Measurements from ENCODE around the gene KRT32. TPM values are rescaled to one million over a fixed set of nuclear protein-coding genes. Genes with fewer than 3 reads are reported as not detected.

KRT32 gene
- total and polyA plus RNA-seq, 3 donors from 2014 or later, result 0.19 TPM; not detected in 2

DNA sequence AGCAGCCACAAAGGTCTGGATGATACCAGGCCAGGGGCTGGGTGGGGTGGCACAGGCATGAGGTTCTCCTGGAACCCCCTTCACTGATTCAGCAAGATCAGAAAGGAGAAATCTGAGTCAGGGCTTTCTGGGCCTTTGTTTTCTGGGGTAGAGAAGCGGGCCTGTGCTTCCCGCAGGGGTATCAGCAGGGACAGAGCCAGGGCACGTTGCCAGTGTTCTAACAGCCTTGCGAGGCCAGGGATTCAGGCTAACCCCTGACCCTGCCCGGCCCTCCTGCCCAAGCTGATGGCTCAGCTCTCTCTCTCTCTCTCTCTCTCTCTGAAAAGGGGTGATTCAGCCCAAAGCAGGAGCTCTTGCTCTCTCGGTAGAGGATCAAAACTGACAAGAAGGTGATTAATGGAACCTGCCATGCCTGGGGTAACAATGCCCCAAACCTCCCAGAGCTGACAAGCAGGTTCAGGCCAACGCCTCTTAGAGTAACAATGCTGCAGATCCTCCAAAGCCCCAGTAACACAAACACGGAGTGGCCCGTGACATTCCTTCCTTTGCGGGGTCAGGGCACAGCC, 40.2 kb upstream of the KRT32 start:
- Histone ChIP-seq H3K27ac (no peak overlapping the region), H3K27me3 (no peaks in the 10 kb centered on the region), H3K4me3 (no peak overlapping the region), H3K36me3 (ENCODE audit: low read depth, missing control alignments) (no peaks in the 10 kb centered on the region), H3K9me3 (no peaks in the 10 kb centered on the region), H3K4me1 (peaks cover 17% of the 10 kb centered on the region)
- intact Hi-C loops (cut with DNase I; ENCODE audit: low total_unique reads), result no loop called here
- 40 to 44% methylated on average over 3 to 10 of the region's 10 CpGs for WGBS, 2 donors
- TF ChIP-seq, protein P1, sequence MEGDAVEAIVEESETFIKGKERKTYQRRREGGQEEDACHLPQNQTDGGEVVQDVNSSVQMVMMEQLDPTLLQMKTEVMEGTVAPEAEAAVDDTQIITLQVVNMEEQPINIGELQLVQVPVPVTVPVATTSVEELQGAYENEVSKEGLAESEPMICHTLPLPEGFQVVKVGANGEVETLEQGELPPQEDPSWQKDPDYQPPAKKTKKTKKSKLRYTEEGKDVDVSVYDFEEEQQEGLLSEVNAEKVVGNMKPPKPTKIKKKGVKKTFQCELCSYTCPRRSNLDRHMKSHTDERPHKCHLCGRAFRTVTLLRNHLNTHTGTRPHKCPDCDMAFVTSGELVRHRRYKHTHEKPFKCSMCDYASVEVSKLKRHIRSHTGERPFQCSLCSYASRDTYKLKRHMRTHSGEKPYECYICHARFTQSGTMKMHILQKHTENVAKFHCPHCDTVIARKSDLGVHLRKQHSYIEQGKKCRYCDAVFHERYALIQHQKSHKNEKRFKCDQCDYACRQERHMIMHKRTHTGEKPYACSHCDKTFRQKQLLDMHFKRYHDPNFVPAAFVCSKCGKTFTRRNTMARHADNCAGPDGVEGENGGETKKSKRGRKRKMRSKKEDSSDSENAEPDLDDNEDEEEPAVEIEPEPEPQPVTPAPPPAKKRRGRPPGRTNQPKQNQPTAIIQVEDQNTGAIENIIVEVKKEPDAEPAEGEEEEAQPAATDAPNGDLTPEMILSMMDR (IDR thresholded peaks at IDR 0.05), result no peak
- no peak for TF ChIP-seq POLR2A (IDR thresholded peaks at IDR 0.05)
- no peak for DNase-seq

DNA sequence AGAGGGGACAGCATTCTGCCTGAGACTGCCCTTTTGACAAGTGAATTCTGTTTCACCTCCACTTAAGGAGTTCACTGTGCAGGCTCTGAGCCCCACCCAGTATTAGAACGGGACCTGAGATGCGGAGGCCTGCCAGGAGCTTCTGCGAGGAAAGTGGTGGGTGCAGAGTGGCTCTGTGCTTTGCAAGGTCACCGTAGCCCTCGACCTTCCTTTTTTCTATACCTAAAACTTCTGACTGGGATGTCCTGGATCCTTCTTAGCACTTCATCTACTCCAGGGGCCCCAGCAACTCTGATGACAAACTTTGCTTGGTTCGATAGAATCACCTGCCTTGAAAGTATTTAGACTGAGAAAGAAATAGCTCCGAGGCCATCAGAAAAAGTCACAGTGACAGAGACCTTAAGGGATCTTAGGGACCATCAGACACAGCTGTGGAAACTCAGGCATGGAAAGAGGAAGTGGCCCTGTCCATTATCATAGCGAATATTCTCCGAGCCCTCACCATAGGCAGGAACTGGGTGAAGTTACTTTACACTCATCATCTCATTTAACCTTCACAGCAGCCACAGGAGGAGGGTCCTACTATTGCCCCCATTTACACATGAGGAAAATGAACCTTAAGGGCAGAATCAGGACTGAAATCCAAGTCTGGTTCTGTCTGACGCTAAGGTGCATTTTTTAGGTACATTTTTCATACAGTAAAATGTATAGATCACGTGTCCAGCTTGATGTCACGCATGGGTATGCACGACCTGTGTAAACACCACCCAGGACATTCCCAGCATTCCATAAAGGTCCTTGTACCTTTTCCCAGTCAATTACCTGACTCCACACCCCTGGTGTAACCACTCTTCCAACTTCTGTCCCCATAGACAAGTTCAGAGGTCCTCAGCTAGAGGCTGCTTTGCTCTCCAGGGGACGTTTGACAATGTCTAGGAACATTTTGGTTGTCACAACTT, 38.9 kb upstream of the KRT32 start:
- no peaks in the 10 kb centered on the region for H3K27me3 ChIP-seq
- no peaks in the 10 kb centered on the region for H3K9me3 ChIP-seq
- H3K4me1 ChIP-seq, result peaks cover 12% of the 10 kb centered on the region
- DNase-seq, result no peak
- no peak overlapping the region for H3K4me3 ChIP-seq
- TF ChIP-seq, protein P1 (IDR thresholded peaks at IDR 0.05), result no peak
- TF ChIP-seq POLR2A (IDR thresholded peaks at IDR 0.05), result no peak
- no peaks in the 10 kb centered on the region for H3K36me3 ChIP-seq (ENCODE audit: low read depth, missing control alignments)
- H3K27ac ChIP-seq, result no peak overlapping the region
- intact Hi-C loops (cut with DNase I; ENCODE audit: low total_unique reads), result no loop called here
- 89% methylated on average over 14 of the region's 14 CpGs for WGBS, 2 donors

DNA sequence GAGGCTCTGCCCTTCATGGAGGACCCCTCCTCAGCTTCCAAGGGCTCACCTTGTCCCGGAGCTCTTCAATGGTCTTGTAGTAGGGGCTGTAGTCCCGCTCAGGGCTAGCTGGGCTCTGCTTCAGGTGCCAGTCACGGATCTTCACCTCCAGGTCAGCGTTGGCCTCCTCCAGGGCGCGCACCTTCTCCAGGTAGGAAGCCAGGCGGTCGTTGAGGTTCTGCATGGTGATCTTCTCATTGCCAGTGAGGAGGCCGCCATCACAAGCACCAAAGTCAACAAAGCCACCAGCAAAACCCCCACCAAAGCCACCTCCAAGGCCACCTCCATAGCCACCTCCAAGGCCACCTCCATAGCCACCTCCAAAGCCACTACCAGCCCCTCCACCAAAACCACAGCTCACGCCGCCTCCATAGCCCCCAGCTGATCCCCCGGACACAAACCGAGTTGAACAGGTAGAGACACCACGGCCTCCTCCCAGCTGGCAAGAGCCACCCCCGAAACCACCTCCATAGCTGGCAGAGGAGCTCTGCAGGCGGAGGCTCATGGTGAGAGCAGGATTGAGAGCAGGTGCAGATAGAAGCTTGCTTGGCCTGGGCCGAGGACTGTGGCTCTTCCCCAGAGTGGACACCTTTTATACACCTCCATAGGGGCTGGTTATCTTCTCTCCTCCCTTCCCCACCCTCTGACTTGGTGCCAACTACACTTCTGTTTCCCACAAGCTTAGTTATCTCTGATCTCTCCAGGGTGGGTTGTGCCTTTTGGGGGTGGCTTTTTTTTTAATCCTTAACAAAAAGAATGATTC, 38.0 kb upstream of the KRT32 start, which contains the start of gene KRT13:
KRT13 (minus strand) TSS at position 606 of the 802 bp plus-strand sequence; CDS start at position 544, 62 bp downstream.
- Histone ChIP-seq H3K4me1 (peaks cover 11% of the 10 kb centered on the region), H3K27me3 (no peaks in the 10 kb centered on the region), H3K36me3 (ENCODE audit: low read depth, missing control alignments) (no peaks in the 10 kb centered on the region), H3K4me3 (no peak within 1 kb of the TSS), H3K9me3 (no peaks in the 10 kb centered on the region), H3K27ac (no peak within 1 kb of the TSS)
- 87 to 89% methylated on average over 14 to 17 of the region's 17 CpGs for WGBS, 2 donors
- DNase-seq, result no peak
- intact Hi-C loops (cut with DNase I; ENCODE audit: low total_unique reads), result no loop called here
- TF ChIP-seq POLR2A (IDR thresholded peaks at IDR 0.05), result no peak
- TF ChIP-seq, protein P1 (IDR thresholded peaks at IDR 0.05), result no peak

DNA sequence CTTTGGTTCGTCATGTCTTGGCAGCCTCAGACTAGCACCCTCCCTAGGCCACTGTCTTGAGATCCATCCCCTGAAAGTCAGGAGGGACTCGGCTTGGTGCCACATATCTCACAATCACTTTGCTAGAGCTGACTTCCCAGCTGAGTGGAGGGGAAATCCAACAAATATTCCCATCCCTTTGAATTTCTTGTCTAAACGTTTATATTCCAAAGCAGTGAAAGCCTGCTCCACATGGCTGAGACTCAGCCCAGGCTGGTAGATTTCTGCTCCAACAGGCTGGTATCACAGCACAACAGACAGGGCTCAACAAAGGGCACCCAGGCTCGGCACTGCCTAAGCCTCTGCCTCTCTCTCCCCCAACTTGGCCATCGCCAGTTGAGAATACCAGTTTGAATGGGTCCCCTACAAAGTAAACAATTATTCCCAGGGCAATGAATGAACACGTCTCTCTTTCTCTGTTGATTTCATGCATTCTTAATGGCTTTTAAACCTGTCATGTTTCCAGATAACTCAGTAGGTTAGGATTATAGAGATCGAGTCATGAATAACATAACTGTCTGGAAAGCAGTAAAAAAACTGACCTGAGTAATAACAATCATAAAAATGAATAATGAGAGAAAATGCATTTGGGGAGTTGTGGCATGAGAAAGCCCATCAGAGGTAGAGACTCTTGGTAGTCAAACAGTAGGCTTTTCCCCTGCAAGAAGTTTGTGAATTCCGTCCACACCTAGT, 37.2 kb upstream of the KRT32 start:
- peaks cover 11% of the 10 kb centered on the region for H3K4me1 ChIP-seq
- H3K27me3 ChIP-seq, result no peaks in the 10 kb centered on the region
- intact Hi-C loops (cut with DNase I; ENCODE audit: low total_unique reads), result no loop called here
- no peak overlapping the region for H3K4me3 ChIP-seq
- TF ChIP-seq, protein P1 (IDR thresholded peaks at IDR 0.05), result no peak
- no peak for TF ChIP-seq POLR2A (IDR thresholded peaks at IDR 0.05)
- H3K27ac ChIP-seq, result no peak overlapping the region
- peak; percentile 60 for DNase-seq
- 76% methylated on average over 8 of the region's 8 CpGs for WGBS, 2 donors
- H3K36me3 ChIP-seq (ENCODE audit: low read depth, missing control alignments), result no peaks in the 10 kb centered on the region
- no peaks in the 10 kb centered on the region for H3K9me3 ChIP-seq
